ENCODE measurements around the gene TRUB2.

DNA sequence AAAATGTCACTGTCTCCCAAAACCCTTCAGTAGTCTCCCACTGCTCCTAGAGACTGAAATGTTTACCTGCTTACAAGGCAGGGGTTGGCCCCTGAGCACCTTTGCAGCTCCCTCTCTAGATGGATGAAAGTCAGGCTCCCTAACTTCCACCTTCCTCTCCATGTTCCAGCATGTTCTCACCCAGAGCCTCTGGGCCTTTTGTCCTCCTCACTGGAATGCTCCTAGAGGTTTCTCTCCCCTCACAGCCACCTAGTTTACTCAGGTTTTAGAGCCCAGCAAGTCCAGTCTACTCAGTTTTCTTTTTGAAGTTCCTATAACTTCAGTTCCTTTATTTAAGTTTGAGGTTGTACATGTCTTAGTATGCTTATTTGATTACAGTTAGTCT is 48.1 kb upstream of the TRUB2 start:
- TF ChIP-seq POLR2AphosphoS5 (IDR thresholded peaks at IDR 0.05) = no peak
- no peak for TF ChIP-seq EP300 (IDR thresholded peaks at IDR 0.05)
- no peak for TF ChIP-seq CTCF (IDR thresholded peaks at IDR 0.05)

Data from stomach (tissue), 4 donors.